Tibial nerve (tissue), 4 donors: Measurements from ENCODE around the gene CACNA1A. TPM values are rescaled to one million over a fixed set of nuclear protein-coding genes. Genes with fewer than 3 reads are reported as not detected.

Experiments used
- DNase-seq, 2 donors: peaks; one replicate each; pipeline ENCODE4 v3.0.0-alpha.2; 2019; ENCODE audit warnings: low spot score in 2 of 2
- H3K27ac ChIP-seq, 4 donors: fragments of 200-600 bp; sonication (generic) in 3 of 4; one replicate each; pipeline ENCODE4 v1.5.1; 2017 to 2019; ENCODE audit warnings: mild to moderate bottlenecking in 1 of 4
- H3K27me3 ChIP-seq, 2 donors: fragments of 200-600 bp; sonication (generic) in 1 of 2; one replicate each; pipeline versions ENCODE4 v1.5.1 to v1.6.0; 2017 to 2019
- H3K36me3 ChIP-seq, 3 donors: fragments of 200-600 bp; sonication (generic); one replicate each; pipeline ENCODE4 v1.5.1; 2018 to 2019
- H3K4me1 ChIP-seq, 4 donors: fragments of 200-600 bp; sonication (generic) in 3 of 4; one replicate each; pipeline ENCODE4 v1.5.1; 2017 to 2019
- H3K4me3 ChIP-seq, 4 donors: fragments of 200-600 bp; sonication (generic) in 3 of 4; one replicate each; pipeline ENCODE4 v1.5.1; 2017 to 2019; ENCODE audit warnings: mild to moderate bottlenecking in 1 of 4, moderate library complexity in 1 of 4
- H3K9me3 ChIP-seq, 4 donors: fragments of 200-600 bp; sonication (generic) in 3 of 4; one replicate each; pipeline ENCODE4 v1.5.1; 2017 to 2019
- EP300 ChIP-seq, 2 donors: sonication (generic); formaldehyde crosslinking; IDR thresholded peaks; one replicate each; pipeline ENCODE4 v1.6.1; 2017; ENCODE audit warnings: antibody characterized with exemption in 2 of 2, mild to moderate bottlenecking in 1 of 2
- POLR2A ChIP-seq, 2 donors: fragments of 450-650 bp; IDR thresholded peaks; one replicate each; pipeline ENCODE4 v1.6.1; 2017; ENCODE audit warnings: antibody characterized with exemption in 2 of 2, mild to moderate bottlenecking in 2 of 2, moderate library complexity in 2 of 2
- WGBS, 2 donors: methylation state at CpG; one replicate each; pipeline ENCODE4 v1.1.5; 2018; 5-methylcytosine and 5-hydroxymethylcytosine counted together
- total RNA-seq, 4 donors: library from RNA; depleted of rRNA; stranded (reverse); fragments of >200 nt; gene quantifications; one replicate each; pipeline ENCODE4 v1.1.0, GENCODE V29; 2016
- TF ChIP-seq, protein P1 (sequence below), 5 experiments: fragments of 200-600 bp in 3 of 5; fragments of 450-650 bp in 2 of 5; sonication (generic) in 3 of 5; IDR thresholded peaks; one replicate each; pipeline ENCODE4 v1.5.1; 2016 to 2019; ENCODE audit warnings: antibody characterized with exemption in 5 of 5, mild to moderate bottlenecking in 3 of 5, moderate library complexity in 2 of 5

The CACNA1A gene
- total RNA-seq, 4 donors from 2014 or later = 4.0 to 10.2 (median 9.3) TPM

- WGBS, 2 donors = 55 to 68% methylated on average over 10 of the region's 10 CpGs
- TF ChIP-seq EP300 (IDR thresholded peaks at IDR 0.05) (no peak), POLR2A (IDR thresholded peaks at IDR 0.05) (no peak)
- TF ChIP-seq, protein P1, sequence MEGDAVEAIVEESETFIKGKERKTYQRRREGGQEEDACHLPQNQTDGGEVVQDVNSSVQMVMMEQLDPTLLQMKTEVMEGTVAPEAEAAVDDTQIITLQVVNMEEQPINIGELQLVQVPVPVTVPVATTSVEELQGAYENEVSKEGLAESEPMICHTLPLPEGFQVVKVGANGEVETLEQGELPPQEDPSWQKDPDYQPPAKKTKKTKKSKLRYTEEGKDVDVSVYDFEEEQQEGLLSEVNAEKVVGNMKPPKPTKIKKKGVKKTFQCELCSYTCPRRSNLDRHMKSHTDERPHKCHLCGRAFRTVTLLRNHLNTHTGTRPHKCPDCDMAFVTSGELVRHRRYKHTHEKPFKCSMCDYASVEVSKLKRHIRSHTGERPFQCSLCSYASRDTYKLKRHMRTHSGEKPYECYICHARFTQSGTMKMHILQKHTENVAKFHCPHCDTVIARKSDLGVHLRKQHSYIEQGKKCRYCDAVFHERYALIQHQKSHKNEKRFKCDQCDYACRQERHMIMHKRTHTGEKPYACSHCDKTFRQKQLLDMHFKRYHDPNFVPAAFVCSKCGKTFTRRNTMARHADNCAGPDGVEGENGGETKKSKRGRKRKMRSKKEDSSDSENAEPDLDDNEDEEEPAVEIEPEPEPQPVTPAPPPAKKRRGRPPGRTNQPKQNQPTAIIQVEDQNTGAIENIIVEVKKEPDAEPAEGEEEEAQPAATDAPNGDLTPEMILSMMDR (IDR thresholded peaks at IDR 0.05) = no peak
- peaks cover 0 to 35% of the 10 kb centered on the region in 2 donors for H3K27me3 ChIP-seq
These were observed 206.4 kb downstream of the CACNA1A start for GRCh38 chr19:13299838-13300237.

DNA sequence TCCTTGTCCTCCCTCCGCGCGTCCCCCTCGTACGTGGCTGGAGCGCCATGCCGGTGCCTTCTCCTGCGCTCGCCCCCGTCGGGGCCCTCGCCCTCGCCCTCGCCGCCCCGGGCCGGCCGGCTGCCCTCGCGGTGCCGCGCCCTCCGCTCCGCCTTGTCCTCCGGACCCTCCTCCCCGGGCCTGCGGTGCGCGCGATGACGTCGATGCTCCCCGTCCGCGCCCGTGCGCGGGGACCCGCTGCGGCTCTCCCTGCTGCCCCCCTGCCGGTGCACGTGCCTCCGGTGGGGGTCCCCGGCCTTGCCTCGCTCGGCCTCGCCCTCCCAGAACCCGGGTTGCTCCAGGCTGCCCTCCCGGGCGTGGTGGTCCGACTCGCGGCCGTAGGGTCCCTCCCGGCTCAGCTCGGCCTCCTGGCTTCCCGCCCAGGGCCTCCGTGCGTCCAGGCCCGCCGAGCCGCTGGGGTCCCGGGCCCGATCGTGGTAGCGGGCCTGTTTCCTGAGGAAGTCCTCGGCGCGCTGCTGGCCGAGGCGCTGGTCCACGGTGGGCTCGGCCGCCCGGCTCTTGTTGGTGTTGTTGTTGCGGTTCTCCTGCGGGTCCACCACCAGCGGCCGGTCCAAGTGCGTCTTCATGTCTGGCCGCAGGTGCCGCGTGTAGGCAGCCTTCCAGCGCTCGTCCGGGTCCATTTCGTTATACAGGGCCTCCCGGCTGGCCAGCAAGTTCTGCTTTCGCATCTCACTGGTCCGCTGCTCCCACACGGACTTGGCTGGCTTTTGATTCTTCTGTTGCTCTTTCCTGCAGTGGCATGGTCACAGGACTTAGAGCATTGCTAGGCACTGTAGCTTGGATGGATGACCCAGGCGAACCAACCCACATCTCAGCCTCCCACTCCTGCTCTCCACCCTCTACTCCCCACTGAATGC is 207.5 kb downstream of the CACNA1A start:
- TF ChIP-seq POLR2A (IDR thresholded peaks at IDR 0.05) (no peak), EP300 (IDR thresholded peaks at IDR 0.05) (no peak)
- TF ChIP-seq, protein P1 (IDR thresholded peaks at IDR 0.05) = no peak
- peaks cover 0 to 35% of the 10 kb centered on the region in 2 donors for H3K27me3 ChIP-seq
- peak overlapping the region in 1 of 4 donors; percentile 31 for H3K4me3 ChIP-seq
- WGBS, 2 donors = 44 to 48% methylated on average over 79 to 84 of the region's 92 CpGs
- peaks cover 0 to 3% (median 0%) of the 10 kb centered on the region in 4 donors for H3K9me3 ChIP-seq
- H3K36me3 ChIP-seq = no peaks in the 10 kb centered on the region
- no peaks in the 10 kb centered on the region for H3K4me1 ChIP-seq
- H3K27ac ChIP-seq = no peak overlapping the region
- no peak for DNase-seq

More at GRCh38 chr19:13299838-13300237, 206.4 kb downstream of the CACNA1A start:
- Histone ChIP-seq H3K9me3 (peaks cover 0 to 3% (median 0%) of the 10 kb centered on the region in 4 donors), H3K27ac (no peak overlapping the region), H3K4me1 (no peaks in the 10 kb centered on the region), H3K36me3 (no peaks in the 10 kb centered on the region), H3K4me3 (no peak overlapping the region)
- DNase-seq = no peak

- DNase-seq = no peak
These were observed 209.3 kb downstream of the CACNA1A start for GRCh38 chr19:13297023-13297422.

GRCh38 chr19:13294812-13295567 is 211.3 kb downstream of the CACNA1A start:
- WGBS, 2 donors = 72 to 74% methylated on average over 5 of the region's 5 CpGs
- Histone ChIP-seq H3K27me3 (peaks cover 0 to 13% of the 10 kb centered on the region in 2 donors), H3K27ac (no peak overlapping the region), H3K36me3 (no peaks in the 10 kb centered on the region), H3K9me3 (peaks cover 0 to 3% (median 0%) of the 10 kb centered on the region in 4 donors), H3K4me1 (no peaks in the 10 kb centered on the region), H3K4me3 (no peak overlapping the region)
- no peak for TF ChIP-seq POLR2A (IDR thresholded peaks at IDR 0.05)
- TF ChIP-seq EP300 (IDR thresholded peaks at IDR 0.05) = no peak
- no peak for DNase-seq

More at GRCh38 chr19:13297023-13297422, 209.3 kb downstream of the CACNA1A start:
- peaks cover 0 to 3% (median 0%) of the 10 kb centered on the region in 4 donors for H3K9me3 ChIP-seq
- no peaks in the 10 kb centered on the region for H3K4me1 ChIP-seq
- H3K27me3 ChIP-seq = peaks cover 0 to 29% of the 10 kb centered on the region in 2 donors
- 52 to 65% methylated on average over 2 of the region's 2 CpGs for whole genome bisulfite sequencing, 2 donors
- no peak overlapping the region for H3K4me3 ChIP-seq
- H3K36me3 ChIP-seq = no peaks in the 10 kb centered on the region
- TF ChIP-seq, protein P1 (IDR thresholded peaks at IDR 0.05) = no peak
- TF ChIP-seq POLR2A (IDR thresholded peaks at IDR 0.05) = no peak
- TF ChIP-seq EP300 (IDR thresholded peaks at IDR 0.05) = no peak
- H3K27ac ChIP-seq = no peak overlapping the region

DNA sequence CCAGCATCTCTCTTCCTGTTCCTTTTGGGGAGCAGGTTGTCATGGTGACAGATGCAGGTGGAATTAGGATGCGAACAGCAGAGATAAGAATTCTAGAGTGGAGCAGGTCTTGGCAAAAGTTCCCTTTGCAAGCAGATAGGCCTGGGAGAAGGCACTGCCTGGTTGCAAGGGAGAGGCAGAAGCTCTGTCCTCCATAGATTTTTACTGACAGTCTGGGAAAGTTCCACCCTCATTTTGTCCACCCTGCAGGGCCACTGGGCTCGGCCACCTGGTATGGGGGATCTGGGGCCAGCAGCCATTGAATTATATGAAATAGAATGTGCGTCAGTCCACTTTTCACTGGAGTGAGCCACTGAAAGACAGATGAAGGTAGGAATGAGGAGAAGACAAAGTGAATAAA is 214.4 kb downstream of the CACNA1A start:
- no peak for TF ChIP-seq EP300 (IDR thresholded peaks at IDR 0.05)
- TF ChIP-seq, protein P1 (IDR thresholded peaks at IDR 0.05) = no peak
- TF ChIP-seq POLR2A (IDR thresholded peaks at IDR 0.05) = no peak
- Histone ChIP-seq H3K36me3 (no peaks in the 10 kb centered on the region), H3K27ac (no peak overlapping the region)

More for the DNA sequence above, 214.4 kb downstream of the CACNA1A start:
- H3K27me3 ChIP-seq = no peaks in the 10 kb centered on the region
- 82 to 85% methylated on average over 3 of the region's 3 CpGs for WGBS, 2 donors
- H3K4me1 ChIP-seq = no peaks in the 10 kb centered on the region
- H3K4me3 ChIP-seq = no peak overlapping the region
- no peaks in the 10 kb centered on the region for H3K9me3 ChIP-seq
- no peak for DNase-seq
